HepG2 (cell line): ENCODE measurements around the gene NAA25. TPM values are rescaled to one million over a fixed set of nuclear protein-coding genes. Genes with fewer than 3 reads are reported as not detected.
A peak's percentile ranks its signal among the peaks of the same experiment; 100 is the strongest.

Source experiments
- GATAD2A ChIP-seq: IDR thresholded peaks from 2 replicates; pipeline ENCODE4 v1.6.1; 2016
- GLMP ChIP-seq: sonication (generic); formaldehyde crosslinking; IDR thresholded peaks from 2 replicates; pipeline ENCODE4 v1.9.0; 2021; ENCODE audit warnings: missing genetic modification reagents, mild to moderate bottlenecking, borderline replicate concordance
- HMGXB3 ChIP-seq: sonication (generic); formaldehyde crosslinking; IDR thresholded peaks from 2 replicates; pipeline ENCODE4 v1.4.0; 2020; ENCODE audit warnings: missing genetic modification reagents, borderline replicate concordance
- HNF1B ChIP-seq: sonication (generic); formaldehyde crosslinking; IDR thresholded peaks from 2 replicates; pipeline ENCODE4 v1.5.1; 2020; ENCODE audit warnings: mild to moderate bottlenecking, moderate library complexity, missing genetic modification reagents
- KMT2B ChIP-seq: IDR thresholded peaks from 2 replicates; pipeline ENCODE4 v1.6.1; 2016; ENCODE audit warnings: missing genetic modification reagents, missing compliant biosample characterization
- RFXANK ChIP-seq: IDR thresholded peaks from 2 replicates; pipeline ENCODE4 v1.6.1; 2016
- SNAPC2 ChIP-seq: sonication (generic); formaldehyde crosslinking; IDR thresholded peaks from 2 replicates; pipeline ENCODE4 v1.8.1; 2022; ENCODE audit warnings: mild to moderate bottlenecking, missing genetic modification reagents
- TEAD3 ChIP-seq: optimal IDR thresholded peaks from 2 replicates; pipeline ENCODE3; 2016; ENCODE audit warnings: borderline replicate concordance
- THAP11 ChIP-seq: IDR thresholded peaks from 2 replicates; pipeline ENCODE4 v1.6.1; 2016; ENCODE audit warnings: missing biosample characterization, missing genetic modification reagents
- TSC22D2 ChIP-seq: sonication (generic); formaldehyde crosslinking; IDR thresholded peaks from 2 replicates; pipeline ENCODE4 v1.5.1; 2020; ENCODE audit warnings: missing genetic modification reagents, mild to moderate bottlenecking, borderline replicate concordance
- ZBTB14 ChIP-seq: sonication (generic); formaldehyde crosslinking; IDR thresholded peaks from 2 replicates; pipeline ENCODE4 v1.4.0; 2020; ENCODE audit warnings: missing genetic modification reagents
- ZFP37 ChIP-seq: sonication (generic); formaldehyde crosslinking; IDR thresholded peaks from 2 replicates; pipeline ENCODE4 v1.4.0; 2020; ENCODE audit warnings: missing genetic modification reagents, borderline replicate concordance
- ZNF501 ChIP-seq: sonication (generic); formaldehyde crosslinking; IDR thresholded peaks from 2 replicates; pipeline ENCODE4 v1.5.1; 2020; ENCODE audit warnings: mild to moderate bottlenecking, moderate library complexity, missing genetic modification reagents
- ZNF7 ChIP-seq: IDR thresholded peaks from 2 replicates; pipeline ENCODE4 v1.6.1; 2016; ENCODE audit warnings: missing biosample characterization, missing genetic modification reagents
- ZNF883 ChIP-seq: sonication (generic); formaldehyde crosslinking; IDR thresholded peaks from 2 replicates; pipeline ENCODE4 v1.5.1; 2020; ENCODE audit warnings: mild to moderate bottlenecking, missing genetic modification reagents; ENCODE audit errors: not compliant biosample characterization
- polyA plus RNA-seq, 8 experiments: library from polyadenylated mRNA; depleted of rRNA in 3 of 8; stranded (reverse) in 7 of 8; unstranded in 1 of 8; fragments of >200 nt; fragmentation: Illumina TruSeq in 4 of 8; extraction: Trizol in 4 of 8; gene quantifications; 2 replicates each; pipeline versions ENCODE4 v1.2.1 to v1.2.3, GENCODE V29; 2011 to 2016; ENCODE audit warnings: low read depth in 4 of 8, missing spikeins in 1 of 8, mixed read lengths in 1 of 8; ENCODE audit not compliant: insufficient read depth in 1 of 8
- total RNA-seq, 5 experiments: library from RNA; depleted of rRNA; stranded (reverse); fragments of >200 nt; fragmentation: Illumina TruSeq; extraction: Trizol; gene quantifications; 2 replicates each; pipeline ENCODE4 v1.2.3, GENCODE V29; 2016; ENCODE audit warnings: low read depth in 1 of 5
- TF ChIP-seq, protein P1 (sequence below): IDR thresholded peaks from 2 replicates; pipeline ENCODE4 v1.6.1; 2016
- TF ChIP-seq, protein P2 (sequence below): sonication (generic); formaldehyde crosslinking; IDR thresholded peaks from 2 replicates; pipeline ENCODE4; 2020; ENCODE audit warnings: missing genetic modification reagents, mild to moderate bottlenecking, borderline replicate concordance

Gene NAA25
- total and polyA plus RNA-seq, 2 of the 13 experiments (the other 11 are each of a cell fraction or from before 2014, with no cell fraction given), result 11.4 to 32.0 TPM

- TF ChIP-seq GLMP (CRISPR knock-in tag), result no peak
- TF ChIP-seq, protein P1, sequence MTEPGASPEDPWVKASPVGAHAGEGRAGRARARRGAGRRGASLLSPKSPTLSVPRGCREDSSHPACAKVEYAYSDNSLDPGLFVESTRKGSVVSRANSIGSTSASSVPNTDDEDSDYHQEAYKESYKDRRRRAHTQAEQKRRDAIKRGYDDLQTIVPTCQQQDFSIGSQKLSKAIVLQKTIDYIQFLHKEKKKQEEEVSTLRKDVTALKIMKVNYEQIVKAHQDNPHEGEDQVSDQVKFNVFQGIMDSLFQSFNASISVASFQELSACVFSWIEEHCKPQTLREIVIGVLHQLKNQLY (CRISPR knock-in tag), result no peak
- TF ChIP-seq ZNF883 (CRISPR knock-in tag), result no peak
- TF ChIP-seq ZNF501, result peak; percentile 89
- no peak; the same call in 1 of the 2 replicates for TF ChIP-seq ZBTB14
- TF ChIP-seq TSC22D2 (CRISPR knock-in tag), result no peak
- TF ChIP-seq HNF1B (CRISPR knock-in tag), result no peak; the same call in 1 of the 2 replicates
- TF ChIP-seq ZFP37 (CRISPR knock-in tag), result no peak
- TF ChIP-seq RFXANK (CRISPR knock-in tag), result no peak
- 0 out of 2 replicates have a peak, but pooled peaks have one; percentile 25 for TF ChIP-seq HMGXB3 (CRISPR knock-in tag)
- TF ChIP-seq THAP11 (CRISPR knock-in tag), result peak; percentile 70
- peak; percentile 30; the same call in 1 of the 2 replicates for TF ChIP-seq KMT2B (CRISPR knock-in tag)
- TF ChIP-seq TEAD3 (CRISPR knock-in tag), result peak; percentile 55
- peak; percentile 71 for TF ChIP-seq GATAD2A
- no peak for TF ChIP-seq SNAPC2
- TF ChIP-seq, protein P2, sequence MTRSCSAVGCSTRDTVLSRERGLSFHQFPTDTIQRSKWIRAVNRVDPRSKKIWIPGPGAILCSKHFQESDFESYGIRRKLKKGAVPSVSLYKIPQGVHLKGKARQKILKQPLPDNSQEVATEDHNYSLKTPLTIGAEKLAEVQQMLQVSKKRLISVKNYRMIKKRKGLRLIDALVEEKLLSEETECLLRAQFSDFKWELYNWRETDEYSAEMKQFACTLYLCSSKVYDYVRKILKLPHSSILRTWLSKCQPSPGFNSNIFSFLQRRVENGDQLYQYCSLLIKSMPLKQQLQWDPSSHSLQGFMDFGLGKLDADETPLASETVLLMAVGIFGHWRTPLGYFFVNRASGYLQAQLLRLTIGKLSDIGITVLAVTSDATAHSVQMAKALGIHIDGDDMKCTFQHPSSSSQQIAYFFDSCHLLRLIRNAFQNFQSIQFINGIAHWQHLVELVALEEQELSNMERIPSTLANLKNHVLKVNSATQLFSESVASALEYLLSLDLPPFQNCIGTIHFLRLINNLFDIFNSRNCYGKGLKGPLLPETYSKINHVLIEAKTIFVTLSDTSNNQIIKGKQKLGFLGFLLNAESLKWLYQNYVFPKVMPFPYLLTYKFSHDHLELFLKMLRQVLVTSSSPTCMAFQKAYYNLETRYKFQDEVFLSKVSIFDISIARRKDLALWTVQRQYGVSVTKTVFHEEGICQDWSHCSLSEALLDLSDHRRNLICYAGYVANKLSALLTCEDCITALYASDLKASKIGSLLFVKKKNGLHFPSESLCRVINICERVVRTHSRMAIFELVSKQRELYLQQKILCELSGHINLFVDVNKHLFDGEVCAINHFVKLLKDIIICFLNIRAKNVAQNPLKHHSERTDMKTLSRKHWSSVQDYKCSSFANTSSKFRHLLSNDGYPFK (CRISPR knock-in tag), result no peak
- 0 out of 2 replicates have a peak, but pooled peaks have one; percentile 7 for TF ChIP-seq ZNF7 (CRISPR knock-in tag)
Observed at GRCh38 chr12:112013601-112014402, 94.8 kb downstream of the NAA25 start (continued).
